Sigmoid colon (tissue), 4 donors: Measurements from ENCODE around the gene RAP1A.
A peak's percentile ranks its signal among the peaks of the same experiment; 100 is the strongest.

Experiments used
- CTCF ChIP-seq, 4 experiments: fragments of 450-650 bp in 3 of 4; fragments of 200-600 bp in 1 of 4; IDR thresholded peaks; one replicate each; pipeline ENCODE4 v1.5.1; 2016 to 2019; ENCODE audit warnings: antibody characterized with exemption in 4 of 4, mild to moderate bottlenecking in 3 of 4, moderate library complexity in 2 of 4
- EP300 ChIP-seq, 4 donors: sonication (generic); formaldehyde crosslinking; IDR thresholded peaks; one replicate each; pipeline ENCODE4 v1.6.1; 2017; ENCODE audit warnings: antibody characterized with exemption in 4 of 4
- POLR2A ChIP-seq, 2 donors: fragments of 450-650 bp; IDR thresholded peaks; one replicate each; pipeline ENCODE4 v1.6.1; 2016; ENCODE audit warnings: antibody characterized with exemption in 2 of 2, mild to moderate bottlenecking in 2 of 2, moderate library complexity in 2 of 2
- POLR2AphosphoS5 ChIP-seq, 4 donors: sonication (generic); formaldehyde crosslinking; IDR thresholded peaks; one replicate each; pipeline ENCODE4 v1.6.1; 2017; ENCODE audit warnings: antibody characterized with exemption in 4 of 4

- TF ChIP-seq CTCF (IDR thresholded peaks at IDR 0.05) (no peak), POLR2A (IDR thresholded peaks at IDR 0.05) (no peak), POLR2AphosphoS5 (IDR thresholded peaks at IDR 0.05) (peak in 3 of 4 donors; percentile 54 to 67 (median 64)), EP300 (IDR thresholded peaks at IDR 0.05) (no peak)
These were observed 15.6 kb upstream of the RAP1A start for GRCh38 chr1:111603979-111604378.
